Activated naive CD4-positive, alpha-beta T cell treated with anti-CD3 and anti-CD28 coated beads, Interleukin-2, amount 50 U/mL, for 72 hours (primary cell): ENCODE results near the gene UBE2E1. TPM values are rescaled to one million over a fixed set of nuclear protein-coding genes. Genes with fewer than 3 reads are reported as not detected.
"Not testable (repeated sequence)": the region's sequence is repeated elsewhere in the genome, so short reads cannot be mapped to it uniquely, and the experiment has no call there.

Experiments used
- ATAC-seq, 2 donors: fragments of 150-1000 bp; cut with Tn5 transposase; 2 replicates each; pipeline ENCODE4 v1.10.0; 2021; ENCODE audit warnings: mild to moderate bottlenecking in 2 of 2, moderate library complexity in 2 of 2
- DNase-seq, 2 donors: peaks; one replicate each; pipeline ENCODE4 v3.0.0; 2021 to 2022; ENCODE audit warnings: low spot score in 2 of 2
- H3K27ac Mint-ChIP-seq, 2 donors: one replicate each; pipeline ENCODE4 v1.8.0; 2022; ENCODE audit warnings: mild to moderate bottlenecking in 2 of 2, mixed read lengths in 2 of 2
- H3K36me3 Mint-ChIP-seq, 2 donors: one replicate each; pipeline ENCODE4 v1.8.0; 2022; ENCODE audit warnings: mixed read lengths in 2 of 2
- H3K9me3 Mint-ChIP-seq, 2 donors: one replicate each; pipeline ENCODE4 v1.8.0; 2022; ENCODE audit warnings: mixed read lengths in 2 of 2
- total RNA-seq, 2 donors: library from RNA; stranded (reverse); gene quantifications; one replicate each; pipeline ENCODE4 v1.2.3, GENCODE V29; 2022

Gene UBE2E1
- total RNA-seq, 2 donors from 2014 or later = 29.6 to 82.2 TPM

GRCh38 chr3:23911397-23911796 lies 105.6 kb downstream of the UBE2E1 start:
- Mint-ChIP-seq H3K36me3 (peaks cover 0 to 10% of the 10 kb centered on the region in 2 donors), H3K27ac (no peak overlapping the region), H3K9me3 (no peaks in the 10 kb centered on the region)
- DNase-seq = no peak
- ATAC-seq = no peak

- H3K36me3 Mint-ChIP-seq = peaks cover 5 to 19% of the 10 kb centered on the region in 2 donors
- DNase-seq, ATAC-seq, H3K9me3 Mint-ChIP-seq, H3K27ac Mint-ChIP-seq: not testable (repeated sequence)
Observed at GRCh38 chr3:23912335-23912734, 106.6 kb downstream of the UBE2E1 start.

GRCh38 chr3:23913182-23913581 lies 107.4 kb downstream of the UBE2E1 start:
- DNase-seq = no peak
- Mint-ChIP-seq H3K27ac (no peak overlapping the region), H3K9me3 (no peaks in the 10 kb centered on the region), H3K36me3 (peaks cover 13 to 28% of the 10 kb centered on the region in 2 donors)
- no peak for ATAC-seq

GRCh38 chr3:23913873-23914743 lies 108.4 kb downstream of the UBE2E1 start:
- ATAC-seq = no peak
- no peak overlapping the region for H3K27ac Mint-ChIP-seq
- no peaks in the 10 kb centered on the region for H3K9me3 Mint-ChIP-seq
- peaks cover 23 to 37% of the 10 kb centered on the region in 2 donors for H3K36me3 Mint-ChIP-seq
- no peak for DNase-seq

GRCh38 chr3:23915537-23916108 lies 109.9 kb downstream of the UBE2E1 start:
- peak overlapping the region in 1 of 2 donors; percentile 99 for H3K27ac Mint-ChIP-seq
- DNase-seq (no peak), ATAC-seq (no peak)
- peaks cover 38 to 39% of the 10 kb centered on the region in 2 donors for H3K36me3 Mint-ChIP-seq
- H3K9me3 Mint-ChIP-seq = no peaks in the 10 kb centered on the region

GRCh38 chr3:23916152-23916885 lies 110.6 kb downstream of the UBE2E1 start:
- ATAC-seq (peak; percentile 55 to 56), DNase-seq (no peak)
- peaks cover 39 to 45% of the 10 kb centered on the region in 2 donors for H3K36me3 Mint-ChIP-seq
- H3K27ac Mint-ChIP-seq = peak overlapping the region; percentile 98 to 99
- H3K9me3 Mint-ChIP-seq = no peaks in the 10 kb centered on the region

- peak; percentile 95 to 97 for DNase-seq
- peaks cover 39 to 47% of the 10 kb centered on the region in 2 donors for H3K36me3 Mint-ChIP-seq
- H3K27ac Mint-ChIP-seq = peak within 1 kb of the TSS; percentile 98 to 99
- peak; percentile 94 to 96 for ATAC-seq
- H3K9me3 Mint-ChIP-seq = no peaks in the 10 kb centered on the region
Observed at GRCh38 chr3:23916886-23917678, 111.3 kb downstream of the UBE2E1 start, which contains the start of the genes NKIRAS1 and RPL15. Gene NKIRAS1, minus strand, starts transcription at chr3:23916990. Its CDS starts 6,086 bp downstream, at chr3:23910904. Gene RPL15, plus strand, starts transcription at chr3:23917132. Its CDS starts 728 bp downstream, at chr3:23917860.

- peaks cover 39 to 47% of the 10 kb centered on the region in 2 donors for H3K36me3 Mint-ChIP-seq
Observed at GRCh38 chr3:23917679-23918303, 112.0 kb downstream of the UBE2E1 start.

GRCh38 chr3:23918331-23918730 lies 112.6 kb downstream of the UBE2E1 start:
- not testable (repeated sequence) for H3K9me3 Mint-ChIP-seq, ATAC-seq, DNase-seq
- Mint-ChIP-seq H3K36me3 (peaks cover 39 to 47% of the 10 kb centered on the region in 2 donors), H3K27ac (peak overlapping the region; percentile 98 to 99)

More at GRCh38 chr3:23917679-23918303, 112.0 kb downstream of the UBE2E1 start:
- not testable (repeated sequence) for ATAC-seq, H3K9me3 Mint-ChIP-seq
- DNase-seq = peak in 1 of 2 donors; percentile 65
- H3K27ac Mint-ChIP-seq = peak overlapping the region; percentile 98 to 99

GRCh38 chr3:23919628-23920027 lies 113.9 kb downstream of the UBE2E1 start:
- no peaks in the 10 kb centered on the region for H3K9me3 Mint-ChIP-seq
- DNase-seq (no peak), ATAC-seq (no peak)
- H3K36me3 Mint-ChIP-seq = peaks cover 39 to 47% of the 10 kb centered on the region in 2 donors
- H3K27ac Mint-ChIP-seq = peak overlapping the region; percentile 23 to 50

GRCh38 chr3:23920151-23920655 lies 114.4 kb downstream of the UBE2E1 start:
- no peak for DNase-seq
- Mint-ChIP-seq H3K27ac (peak overlapping the region in 1 of 2 donors; percentile 23), H3K36me3 (peaks cover 39 to 47% of the 10 kb centered on the region in 2 donors), H3K9me3 (no peaks in the 10 kb centered on the region)
- no peak for ATAC-seq

GRCh38 chr3:23921052-23921511 lies 115.3 kb downstream of the UBE2E1 start:
- ATAC-seq (no peak), DNase-seq (no peak)
- Mint-ChIP-seq H3K36me3 (peaks cover 32 to 47% of the 10 kb centered on the region in 2 donors), H3K9me3 (no peaks in the 10 kb centered on the region), H3K27ac (peak overlapping the region; percentile 23 to 72)

- ATAC-seq = no peak
- DNase-seq = no peak
- Mint-ChIP-seq H3K9me3 (no peaks in the 10 kb centered on the region), H3K27ac (no peak overlapping the region), H3K36me3 (peaks cover 5 to 27% of the 10 kb centered on the region in 2 donors)
Observed at GRCh38 chr3:23923786-23924185, 118.0 kb downstream of the UBE2E1 start.

- Mint-ChIP-seq H3K9me3 (no peaks in the 10 kb centered on the region), H3K27ac (no peak overlapping the region), H3K36me3 (peaks cover 0 to 3% of the 10 kb centered on the region in 2 donors)
- no peak for DNase-seq
- no peak for ATAC-seq
Observed at GRCh38 chr3:23926246-23926645, 120.5 kb downstream of the UBE2E1 start.

GRCh38 chr3:23926736-23927135 lies 121.0 kb downstream of the UBE2E1 start:
- no peak overlapping the region for H3K27ac Mint-ChIP-seq
- no peak for ATAC-seq
- H3K36me3 Mint-ChIP-seq = no peaks in the 10 kb centered on the region
- H3K9me3 Mint-ChIP-seq = no peaks in the 10 kb centered on the region
- no peak for DNase-seq
